Measurements from ENCODE around the gene KRABD2.
A peak's percentile ranks its signal among the peaks of the same experiment; 100 is the strongest.
"Not testable (repeated sequence)": the region's sequence is repeated elsewhere in the genome, so short reads cannot be mapped to it uniquely, and the experiment has no call there.

Gene KRABD2

DNA sequence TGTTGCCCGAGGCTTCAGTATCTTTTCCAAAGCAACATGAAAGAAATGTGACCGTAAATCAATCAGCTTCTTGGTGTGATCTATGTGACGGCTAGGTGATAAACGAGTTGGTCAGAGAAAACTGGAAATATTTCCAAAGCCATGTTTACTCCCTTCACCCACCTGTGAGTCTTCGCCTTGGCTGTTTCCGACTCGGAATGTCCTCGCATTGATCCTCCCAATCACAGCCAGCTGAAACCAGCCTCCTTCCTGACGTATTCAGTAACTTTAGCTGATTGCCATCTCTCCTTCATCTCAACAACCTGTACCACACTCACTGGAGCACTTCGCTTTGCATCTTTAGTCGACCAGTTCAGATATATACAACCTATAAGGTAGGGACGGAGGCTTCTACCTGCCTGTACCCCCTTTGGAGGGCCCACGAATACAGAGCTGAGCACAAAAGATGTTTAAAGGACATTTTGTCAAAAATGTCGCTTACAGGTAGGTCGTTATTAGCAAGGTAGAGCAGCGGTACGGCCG lies 705 bp downstream of the KRABD2 start:
- no peaks in the 10 kb centered on the region for H3K27me3 ChIP-seq (ENCODE audit: low read depth)
- intact Hi-C loops (cut with micrococcal nuclease): no loop called here
- no peaks in the 10 kb centered on the region for H3K9me3 ChIP-seq (replicated peaks)
- H3K36me3 ChIP-seq: peaks cover 49% of the 10 kb centered on the region
- TF ChIP-seq, protein P1, sequence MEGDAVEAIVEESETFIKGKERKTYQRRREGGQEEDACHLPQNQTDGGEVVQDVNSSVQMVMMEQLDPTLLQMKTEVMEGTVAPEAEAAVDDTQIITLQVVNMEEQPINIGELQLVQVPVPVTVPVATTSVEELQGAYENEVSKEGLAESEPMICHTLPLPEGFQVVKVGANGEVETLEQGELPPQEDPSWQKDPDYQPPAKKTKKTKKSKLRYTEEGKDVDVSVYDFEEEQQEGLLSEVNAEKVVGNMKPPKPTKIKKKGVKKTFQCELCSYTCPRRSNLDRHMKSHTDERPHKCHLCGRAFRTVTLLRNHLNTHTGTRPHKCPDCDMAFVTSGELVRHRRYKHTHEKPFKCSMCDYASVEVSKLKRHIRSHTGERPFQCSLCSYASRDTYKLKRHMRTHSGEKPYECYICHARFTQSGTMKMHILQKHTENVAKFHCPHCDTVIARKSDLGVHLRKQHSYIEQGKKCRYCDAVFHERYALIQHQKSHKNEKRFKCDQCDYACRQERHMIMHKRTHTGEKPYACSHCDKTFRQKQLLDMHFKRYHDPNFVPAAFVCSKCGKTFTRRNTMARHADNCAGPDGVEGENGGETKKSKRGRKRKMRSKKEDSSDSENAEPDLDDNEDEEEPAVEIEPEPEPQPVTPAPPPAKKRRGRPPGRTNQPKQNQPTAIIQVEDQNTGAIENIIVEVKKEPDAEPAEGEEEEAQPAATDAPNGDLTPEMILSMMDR (IDR thresholded peaks at IDR 0.05; ENCODE audit: borderline replicate concordance): no peak
- peak overlapping the region; percentile 92 for H3K4me3 ChIP-seq
- peaks cover 66% of the 10 kb centered on the region for H3K4me1 ChIP-seq
- peak overlapping the region; percentile 98 for H3K27ac ChIP-seq (replicated peaks)
- no peak for DNase-seq

DNA sequence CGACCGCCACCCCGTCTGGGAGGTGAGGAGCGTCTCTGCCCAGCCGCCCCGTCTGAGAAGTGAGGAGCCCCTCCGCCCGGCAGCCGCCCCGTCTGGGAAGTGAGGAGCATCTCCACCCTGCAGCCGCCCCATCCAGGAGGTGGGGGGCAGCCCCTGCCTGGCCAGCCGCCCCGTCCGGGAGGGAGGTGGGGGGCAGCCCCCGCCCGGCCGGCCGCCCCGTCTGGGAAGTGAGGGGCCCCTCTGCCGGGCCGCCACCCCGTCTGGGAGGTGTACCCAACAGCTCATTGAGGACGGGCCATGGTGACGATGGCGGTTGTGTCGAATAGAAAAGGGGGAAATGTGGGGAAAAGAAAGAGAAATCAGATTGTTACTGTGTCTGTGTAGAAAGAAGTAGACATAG lies 2.6 kb downstream of the KRABD2 start:
- H3K27me3 ChIP-seq (ENCODE audit: low read depth); H3K27ac ChIP-seq (replicated peaks); H3K4me3 ChIP-seq; DNase-seq; H3K9me3 ChIP-seq (replicated peaks); intact Hi-C loops (cut with micrococcal nuclease): not testable (repeated sequence)
- H3K4me1 ChIP-seq: peaks cover 54% of the 10 kb centered on the region
- peaks cover 49% of the 10 kb centered on the region for H3K36me3 ChIP-seq

DNA sequence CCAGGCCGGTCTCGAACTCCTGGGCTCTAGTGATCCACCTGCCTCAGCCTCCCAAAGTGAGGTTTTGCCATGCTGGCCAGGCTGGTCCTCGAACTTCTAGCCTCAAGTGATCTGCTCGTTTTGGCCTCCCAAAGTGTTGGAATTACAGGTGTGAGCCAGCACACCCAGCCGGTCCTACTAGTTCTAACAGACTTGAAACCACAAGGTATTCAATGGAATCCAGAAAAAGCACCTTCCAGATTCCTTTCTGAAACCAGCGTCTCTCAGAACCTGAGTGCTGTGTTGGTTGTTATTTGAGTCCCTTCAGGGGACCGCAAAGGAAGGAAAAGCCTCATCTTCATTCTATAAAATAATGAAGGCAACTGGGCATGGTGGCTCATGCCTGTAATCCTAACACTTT lies 4.1 kb downstream of the KRABD2 start:
- H3K27me3 ChIP-seq (ENCODE audit: low read depth): no peaks in the 10 kb centered on the region
- H3K4me3 ChIP-seq: no peak overlapping the region
- peaks cover 54% of the 10 kb centered on the region for H3K4me1 ChIP-seq
- TF ChIP-seq, protein P1 (IDR thresholded peaks at IDR 0.05; ENCODE audit: borderline replicate concordance): no peak
- peaks cover 44% of the 10 kb centered on the region for H3K36me3 ChIP-seq
- H3K27ac ChIP-seq (replicated peaks): no peak overlapping the region
- no peaks in the 10 kb centered on the region for H3K9me3 ChIP-seq (replicated peaks)
- intact Hi-C loops (cut with micrococcal nuclease): no loop called here
- DNase-seq: no peak

DNA sequence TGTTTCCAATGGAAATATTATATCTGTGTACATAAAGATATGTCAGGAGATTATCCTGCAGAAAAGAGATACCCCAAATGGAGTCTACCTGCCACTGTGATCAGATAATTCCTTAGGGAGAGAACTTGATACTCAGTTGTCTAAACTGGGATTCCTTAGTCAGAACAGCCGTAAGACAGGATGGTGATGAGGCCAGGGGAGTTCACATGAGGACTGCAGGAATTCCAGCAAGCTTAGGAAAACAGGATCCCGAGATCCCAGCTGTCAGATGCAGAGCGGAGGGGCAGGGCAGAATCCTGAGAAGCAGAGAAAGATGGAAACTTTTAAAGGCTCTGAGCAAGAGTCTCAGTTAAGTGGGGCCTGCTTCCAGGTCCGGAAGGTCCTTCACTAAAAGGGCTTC lies 4.7 kb downstream of the KRABD2 start:
- peak overlapping the region; percentile 60 for H3K27ac ChIP-seq (replicated peaks)
- peaks cover 54% of the 10 kb centered on the region for H3K4me1 ChIP-seq
- H3K4me3 ChIP-seq: no peak overlapping the region
- H3K27me3 ChIP-seq (ENCODE audit: low read depth): no peaks in the 10 kb centered on the region
- H3K36me3 ChIP-seq: peaks cover 38% of the 10 kb centered on the region
- TF ChIP-seq, protein P1 (IDR thresholded peaks at IDR 0.05; ENCODE audit: borderline replicate concordance): no peak
- no peak for DNase-seq
- intact Hi-C loops (cut with micrococcal nuclease): no loop called here
- no peaks in the 10 kb centered on the region for H3K9me3 ChIP-seq (replicated peaks)

DNA sequence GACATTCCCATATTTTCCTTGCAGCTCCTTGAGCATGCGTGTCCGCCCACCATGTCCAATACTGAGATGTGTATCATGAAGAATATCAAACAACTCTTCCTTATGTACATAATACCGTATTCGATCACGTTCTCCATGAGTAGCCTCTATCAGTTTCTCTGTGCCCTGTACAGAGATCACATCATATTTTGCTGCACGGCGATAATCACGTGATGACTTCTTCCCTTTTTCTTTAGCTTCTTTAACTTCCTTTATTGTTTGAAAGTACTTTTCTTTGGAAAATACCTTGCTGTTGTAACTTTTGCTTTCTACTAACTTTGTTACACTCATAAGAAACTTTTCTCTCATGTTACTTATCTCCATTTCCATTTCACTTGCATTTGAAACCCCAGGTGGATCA lies 6.6 kb downstream of the KRABD2 start:
- H3K4me3 ChIP-seq: no peak overlapping the region
- intact Hi-C loops (cut with micrococcal nuclease): loop anchor here (10.0 kb wide), 1 partner anchor 55 kb away; the partner anchor contains the start of gene ARHGEF15
- TF ChIP-seq, protein P1 (IDR thresholded peaks at IDR 0.05; ENCODE audit: borderline replicate concordance): no peak
- peaks cover 38% of the 10 kb centered on the region for H3K36me3 ChIP-seq
- H3K9me3 ChIP-seq (replicated peaks): no peaks in the 10 kb centered on the region
- H3K4me1 ChIP-seq: peaks cover 56% of the 10 kb centered on the region
- peak overlapping the region; percentile 60 for H3K27ac ChIP-seq (replicated peaks)
- no peaks in the 10 kb centered on the region for H3K27me3 ChIP-seq (ENCODE audit: low read depth)
- no peak for DNase-seq

DNA sequence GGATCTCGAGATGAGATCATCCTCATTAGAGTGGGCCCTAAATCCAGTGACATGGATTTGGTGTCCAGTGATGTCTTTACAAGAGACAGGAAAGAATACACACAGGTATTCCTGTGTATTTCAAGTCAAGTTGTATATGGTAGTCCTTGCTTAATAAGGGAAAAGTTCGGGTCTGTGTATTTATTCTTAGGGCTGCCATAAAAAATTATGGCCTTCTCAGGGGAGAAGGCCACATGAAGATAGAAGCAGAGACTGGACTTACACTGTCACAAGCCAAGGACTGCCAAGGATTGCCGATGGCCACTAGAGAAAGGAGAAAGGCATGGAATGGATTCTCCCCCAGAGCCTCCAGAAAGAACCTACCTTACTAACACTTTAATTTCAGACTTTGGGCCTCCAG lies 8.3 kb downstream of the KRABD2 start:
- TF ChIP-seq, protein P1 (IDR thresholded peaks at IDR 0.05; ENCODE audit: borderline replicate concordance): no peak
- intact Hi-C loops (cut with micrococcal nuclease): loop anchor here (10.0 kb wide), 1 partner anchor 53 kb away; the partner anchor contains the start of gene ARHGEF15
- no peak for DNase-seq
- Histone ChIP-seq H3K27me3 (ENCODE audit: low read depth) (no peaks in the 10 kb centered on the region), H3K4me1 (peaks cover 58% of the 10 kb centered on the region), H3K9me3 (replicated peaks) (no peaks in the 10 kb centered on the region), H3K27ac (replicated peaks) (peak overlapping the region; percentile 37), H3K4me3 (no peak overlapping the region), H3K36me3 (peaks cover 43% of the 10 kb centered on the region)

Data from left ventricle myocardium inferior (tissue), 1 donor.